Measurements from ENCODE around the gene RUNDC3A.
"Not testable (repeated sequence)": the region's sequence is repeated elsewhere in the genome, so short reads cannot be mapped to it uniquely, and the experiment has no call there.

RUNDC3A gene

DNA sequence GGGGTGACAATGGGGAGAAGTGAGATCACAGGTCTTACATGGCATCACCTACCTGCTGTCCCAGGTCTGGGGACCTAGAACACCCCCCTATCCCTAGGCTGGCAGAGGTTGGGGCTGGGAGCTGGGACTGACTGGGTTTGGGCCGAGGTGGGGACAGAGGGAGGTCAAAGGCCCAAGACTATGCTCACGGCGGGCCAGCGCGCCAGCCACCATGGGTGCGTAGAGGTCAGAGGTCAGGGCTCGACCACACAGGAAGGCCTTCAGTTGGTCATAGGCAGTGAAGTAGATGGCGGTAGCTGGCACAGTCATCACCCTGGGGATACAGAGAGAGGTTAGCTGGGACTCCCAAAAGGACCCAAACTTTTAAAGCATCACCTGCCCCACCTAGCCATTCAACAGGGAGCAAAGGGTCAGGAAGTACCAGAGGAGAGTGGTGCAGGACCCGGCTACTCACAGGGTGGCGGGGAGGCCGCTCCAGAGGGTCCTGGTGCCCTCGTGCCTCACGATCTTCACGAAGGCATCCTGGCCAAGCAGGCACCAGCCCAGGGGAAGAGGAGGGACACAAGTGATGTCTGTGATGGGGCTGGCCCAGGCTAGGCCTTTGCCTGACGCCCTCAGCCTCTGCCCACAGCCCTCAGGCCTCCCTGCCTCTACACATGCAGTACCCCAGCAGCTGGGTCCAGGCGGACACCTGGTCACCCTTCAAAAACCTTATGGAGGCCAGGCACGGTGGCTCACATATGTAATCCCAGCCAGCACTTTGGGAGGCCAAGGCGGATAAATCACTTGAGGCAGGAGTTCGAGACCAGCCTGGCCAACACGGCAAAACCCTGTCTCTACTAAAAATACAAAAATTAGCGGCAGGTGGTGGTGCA, 13.1 kb downstream of the RUNDC3A start:
- DNase-seq, result no peak

GRCh38 chr17:44322236-44322895, 14.0 kb downstream of the RUNDC3A start:
- DNase-seq, result no peak

DNA sequence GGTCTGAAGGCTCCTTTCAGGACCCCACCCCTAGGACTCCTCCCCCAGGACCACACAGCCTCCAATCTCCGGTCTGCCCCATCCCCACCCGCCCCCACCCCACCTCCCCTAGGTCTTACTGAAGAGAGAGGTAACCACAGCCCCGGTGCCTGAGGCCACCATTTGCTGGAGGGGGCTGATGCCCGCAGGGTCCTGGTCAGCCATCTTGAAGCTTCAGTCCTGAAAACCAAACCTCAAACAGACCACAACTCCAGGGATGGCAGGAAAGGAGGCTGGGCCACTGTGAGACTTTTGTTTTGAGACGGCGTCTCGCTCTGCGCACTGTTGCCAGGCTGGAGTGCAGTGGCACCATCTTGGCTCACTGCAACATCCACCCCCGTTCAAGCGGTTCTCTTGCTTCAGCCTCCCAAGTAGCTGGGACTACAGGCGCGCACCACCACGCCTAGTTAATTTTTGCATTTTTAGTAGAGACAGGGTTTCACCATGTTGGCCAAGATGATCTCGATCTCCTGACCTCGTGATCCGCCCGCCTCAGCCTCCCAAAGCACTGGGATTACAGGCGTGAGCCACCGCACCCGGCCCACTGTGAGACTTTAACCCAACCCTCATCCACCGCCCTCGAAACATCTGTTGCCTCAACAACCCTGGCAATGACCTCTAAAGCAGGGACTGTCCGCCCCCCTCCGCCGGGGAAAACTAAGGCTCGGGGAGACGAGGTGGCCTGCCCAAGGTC, 15.1 kb downstream of the RUNDC3A start:
- no peak for DNase-seq

GRCh38 chr17:44324092-44324570, 15.7 kb downstream of the RUNDC3A start:
- no peak for DNase-seq

DNA sequence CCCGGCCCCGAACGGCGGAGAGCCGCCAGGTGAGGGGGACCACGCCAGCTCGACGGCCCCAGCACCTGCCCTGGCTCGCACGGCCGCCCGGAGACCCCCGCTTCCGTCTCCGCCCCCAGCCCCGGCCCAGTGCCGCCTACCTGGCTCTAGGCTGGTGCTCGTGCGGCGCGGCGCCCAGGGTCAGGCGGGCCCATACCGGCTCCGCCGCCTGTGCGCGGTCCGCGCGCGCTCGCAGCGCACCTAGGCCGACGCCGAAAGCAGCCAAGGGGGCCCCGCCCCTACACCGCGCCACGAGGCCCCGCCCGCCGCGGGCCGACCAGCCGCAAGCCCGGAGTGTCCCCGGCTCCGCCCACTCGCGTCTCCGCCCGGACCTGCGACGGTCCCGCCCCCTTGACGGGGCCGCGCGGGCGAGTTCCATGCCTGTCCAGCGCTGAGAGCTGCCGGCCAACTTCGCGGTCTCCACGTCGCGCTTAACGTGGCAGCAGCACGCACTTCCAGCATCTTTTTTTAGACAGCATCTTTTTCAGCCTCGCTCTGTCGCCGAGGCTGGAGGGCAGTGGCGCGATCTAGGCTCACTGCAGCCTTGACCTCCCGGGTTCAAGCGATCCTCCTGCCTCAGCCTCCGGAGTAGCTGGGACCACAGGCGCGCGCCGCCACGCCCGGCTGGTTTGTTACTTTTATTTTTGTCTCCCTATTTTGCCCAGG, 16.3 kb downstream of the RUNDC3A start, which contains the start of gene SLC25A39:
SLC25A39 (minus strand) TSS at position 253 of the 705 bp plus-strand sequence. CDS start 1,261 bp downstream, outside the sequence.
- DNase-seq, result peak; percentile 95

DNA sequence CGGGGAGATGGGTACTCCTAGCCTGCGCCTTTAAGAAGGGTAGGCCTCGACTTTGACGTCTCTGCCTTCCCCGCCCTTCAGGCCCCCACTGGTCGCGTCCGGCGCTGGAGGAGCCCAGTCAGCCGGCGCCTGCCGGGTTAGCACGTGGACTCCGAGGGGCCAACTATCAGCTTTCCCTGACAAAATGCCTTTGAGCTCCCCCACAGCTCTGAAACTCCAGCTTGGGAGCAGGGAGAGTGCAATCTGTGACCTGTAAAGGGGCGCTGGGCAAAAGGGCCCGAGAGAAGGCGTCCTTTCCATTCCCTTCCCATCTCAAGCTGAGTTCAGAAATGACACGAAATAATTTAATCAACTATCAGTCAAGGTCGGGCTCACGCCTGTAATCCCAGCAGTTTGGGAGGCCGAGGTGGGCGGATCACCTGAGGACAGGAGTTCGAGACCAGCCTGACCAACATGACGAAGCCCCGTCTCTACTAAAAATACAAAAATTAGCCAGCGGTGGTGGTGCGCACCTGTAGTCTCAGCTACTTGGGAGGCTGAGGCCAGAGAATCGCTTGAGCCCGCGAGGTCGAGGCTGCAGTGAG, 18.6 kb downstream of the RUNDC3A start:
- peak; percentile 91 for DNase-seq

DNA sequence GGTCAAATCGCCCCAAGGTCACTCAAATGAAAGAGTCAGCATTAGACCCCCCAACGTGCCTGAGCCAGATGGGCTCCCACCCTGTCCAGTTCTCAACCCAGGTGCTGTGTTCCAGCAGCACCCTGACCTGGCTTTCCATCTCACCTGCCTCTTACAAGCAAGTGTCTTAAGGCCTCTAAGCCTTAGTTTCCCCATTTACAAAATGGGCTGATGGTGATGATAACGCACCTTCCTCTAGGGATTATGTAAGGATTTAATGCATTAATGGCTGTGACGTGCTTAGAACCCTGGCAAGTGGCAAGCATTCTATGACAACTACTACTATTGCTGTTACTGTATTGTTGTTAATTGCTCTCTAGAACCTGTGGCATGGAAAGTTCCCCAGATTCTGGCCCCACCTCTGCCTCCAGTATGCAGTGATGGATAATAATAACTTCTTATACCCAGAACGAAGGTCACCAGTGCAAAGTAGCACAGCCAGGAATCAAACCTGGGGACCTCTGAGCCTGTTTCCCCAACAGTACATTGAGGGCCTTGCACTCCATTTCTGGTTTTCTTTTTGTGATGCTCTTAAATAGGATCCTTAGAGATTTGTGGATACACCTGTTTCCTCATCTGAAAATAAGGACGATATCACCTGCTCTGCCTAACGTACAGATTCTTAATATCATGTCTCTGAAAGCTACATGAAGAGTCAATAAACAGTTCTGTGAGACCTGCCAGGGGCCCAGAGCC, 19.5 kb downstream of the RUNDC3A start:
- no peak for DNase-seq

DNA sequence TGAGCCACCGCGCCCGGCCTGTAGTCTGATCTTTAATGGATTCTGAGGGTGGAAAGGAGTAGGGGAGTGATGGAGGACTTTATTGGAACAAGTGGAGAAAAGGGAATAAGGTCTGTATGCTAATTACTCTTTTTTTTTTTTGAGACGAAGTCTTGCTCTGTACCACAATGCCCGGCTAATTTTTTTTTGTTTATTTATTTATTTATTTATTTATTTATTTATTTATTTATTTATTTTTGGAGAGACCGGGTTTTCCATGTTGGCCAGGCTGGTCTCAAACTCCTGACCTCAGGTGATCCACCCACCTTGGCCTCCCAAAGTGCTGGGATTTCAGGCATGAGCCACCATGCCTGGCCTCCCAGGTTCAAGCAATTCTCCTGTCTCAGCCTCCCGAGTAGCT, 21.1 kb downstream of the RUNDC3A start:
- DNase-seq, result not testable (repeated sequence)

- not testable (repeated sequence) for DNase-seq
These were observed 21.9 kb downstream of the RUNDC3A start for GRCh38 chr17:44330263-44330662.

- DNase-seq, result peak; percentile 52
These were observed 22.9 kb downstream of the RUNDC3A start for GRCh38 chr17:44331249-44331760.

- DNase-seq, result no peak
These were observed 25.0 kb downstream of the RUNDC3A start for GRCh38 chr17:44333371-44333770.

DNA sequence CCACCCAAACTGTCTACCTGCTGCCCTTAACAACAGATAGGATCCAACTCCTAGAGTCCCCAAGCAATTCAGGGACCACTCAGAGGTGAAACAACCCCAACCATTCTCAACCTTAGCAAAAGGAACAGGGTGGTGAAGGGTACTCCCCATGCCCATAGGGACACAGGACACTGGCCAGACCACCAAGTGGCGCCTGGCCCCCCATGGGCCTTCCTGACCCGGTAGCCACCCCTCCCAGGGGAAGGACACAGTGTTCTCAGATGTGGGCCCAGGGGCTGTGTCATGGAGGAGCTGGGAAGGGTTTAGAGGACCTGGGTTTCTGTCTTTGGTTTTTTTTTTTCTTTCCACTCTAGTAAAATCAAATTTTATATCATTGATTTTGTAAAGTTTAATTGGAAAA, 25.9 kb downstream of the RUNDC3A start:
- no peak for DNase-seq

DNA sequence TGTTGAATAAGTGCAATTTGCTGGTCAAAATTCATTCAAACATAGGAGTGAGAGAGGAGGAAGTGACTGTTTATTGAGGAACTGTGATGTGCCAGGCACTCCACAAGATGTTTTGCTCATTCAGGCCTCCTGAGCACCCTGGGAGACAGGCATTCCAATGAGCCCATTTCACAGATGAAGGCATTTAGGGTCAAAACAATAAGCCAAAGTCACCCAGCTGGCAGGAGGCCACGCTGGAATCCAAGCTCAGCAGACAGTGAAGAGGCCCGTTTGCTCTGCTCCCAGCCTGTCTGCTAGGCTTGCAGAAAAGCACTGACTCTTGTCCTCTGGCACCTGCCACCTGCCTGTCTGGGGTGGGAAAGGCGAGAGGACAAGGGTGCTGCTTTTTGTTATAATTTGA, 26.3 kb downstream of the RUNDC3A start:
- DNase-seq, result no peak

GRCh38 chr17:44335564-44335963, 27.2 kb downstream of the RUNDC3A start:
- no peak for DNase-seq

GRCh38 chr17:44335968-44336367, 27.6 kb downstream of the RUNDC3A start:
- DNase-seq, result no peak

- no peak for DNase-seq
These were observed 30.3 kb downstream of the RUNDC3A start for GRCh38 chr17:44338702-44339101.

DNA sequence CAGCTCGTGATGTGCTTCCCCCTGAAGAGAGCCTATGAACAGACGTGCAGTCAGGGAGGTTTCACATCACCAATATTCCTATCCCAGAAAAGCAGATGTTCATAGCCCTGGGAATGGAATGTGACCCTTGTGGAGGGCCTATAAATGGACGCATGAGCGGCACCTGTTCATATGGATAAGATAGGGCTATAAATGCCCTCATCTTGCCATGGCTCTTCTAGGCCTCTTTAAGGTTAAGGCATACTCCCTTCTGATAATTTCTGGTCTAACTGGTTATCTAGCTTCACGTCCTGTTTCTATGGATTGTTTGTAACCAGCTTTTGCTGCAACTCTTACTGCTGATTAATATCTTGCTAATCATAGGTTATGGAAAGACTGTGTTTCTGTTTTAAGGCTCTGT, 32.2 kb downstream of the RUNDC3A start:
- DNase-seq, result not testable (repeated sequence)

GRCh38 chr17:44343510-44344209, 35.3 kb downstream of the RUNDC3A start:
- no peak for DNase-seq

- peak; percentile 77 for DNase-seq
These were observed 36.6 kb downstream of the RUNDC3A start, which contains the start of gene GRN for GRCh38 chr17:44344939-44345453. Gene GRN (plus strand): TSS chr17:44345302. CDS start chr17:44349165, 3,863 bp downstream.

- peak; percentile 27 for DNase-seq
These were observed 37.1 kb downstream of the RUNDC3A start for GRCh38 chr17:44345454-44346026.
